HG03108 (cell line): Measurements from ENCODE around the gene MGAT5.
A peak's percentile ranks its signal among the peaks of the same experiment; 100 is the strongest.

Source experiments
- ATAC-seq: cut with Tn5 transposase; IDR thresholded peaks from one replicate; pipeline ENCODE4 v1.9.1; 2021; ENCODE audit warnings: moderate library complexity; ENCODE audit not compliant: unreplicated experiment

The MGAT5 gene

GRCh38 chr2:134299334-134299733 is 45.5 kb downstream of the MGAT5 start:
- no peak for ATAC-seq

DNA sequence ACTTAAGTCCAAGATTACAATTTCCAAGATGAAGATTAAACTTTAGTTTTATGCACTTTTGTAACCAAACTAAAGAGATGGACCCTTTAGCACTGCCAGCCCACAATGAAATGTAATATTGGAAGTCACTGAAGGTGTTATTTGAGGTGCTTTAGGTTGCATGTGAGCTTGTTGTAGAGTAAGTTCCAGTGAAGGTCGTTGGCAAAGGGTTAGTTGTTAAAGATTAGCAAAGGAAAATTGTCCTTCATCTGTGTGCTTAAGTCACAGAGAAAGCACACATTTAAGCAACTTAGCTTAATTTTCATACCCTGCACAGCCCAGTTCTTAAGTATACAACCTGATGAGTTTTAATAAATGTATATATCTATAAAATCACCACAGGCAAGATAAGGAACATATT is 46.7 kb downstream of the MGAT5 start:
- no peak for ATAC-seq

GRCh38 chr2:134301099-134301927 is 47.4 kb downstream of the MGAT5 start:
- ATAC-seq: no peak

DNA sequence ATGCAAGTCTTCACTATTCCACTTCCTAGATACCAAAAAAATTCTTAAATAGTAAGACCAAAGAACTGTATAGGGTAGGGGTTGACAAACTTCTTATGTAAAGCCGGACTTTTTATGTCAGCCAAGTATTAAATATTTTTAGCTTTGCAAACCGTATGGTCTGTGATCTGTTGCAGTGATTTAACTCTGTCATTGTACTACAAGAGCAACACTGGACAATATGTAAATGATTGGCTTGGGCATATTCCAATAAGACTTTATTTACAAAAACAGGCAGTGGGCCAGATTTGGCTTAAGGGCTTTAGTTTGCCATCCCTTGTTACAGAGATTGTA is 48.0 kb downstream of the MGAT5 start:
- ATAC-seq: no peak

DNA sequence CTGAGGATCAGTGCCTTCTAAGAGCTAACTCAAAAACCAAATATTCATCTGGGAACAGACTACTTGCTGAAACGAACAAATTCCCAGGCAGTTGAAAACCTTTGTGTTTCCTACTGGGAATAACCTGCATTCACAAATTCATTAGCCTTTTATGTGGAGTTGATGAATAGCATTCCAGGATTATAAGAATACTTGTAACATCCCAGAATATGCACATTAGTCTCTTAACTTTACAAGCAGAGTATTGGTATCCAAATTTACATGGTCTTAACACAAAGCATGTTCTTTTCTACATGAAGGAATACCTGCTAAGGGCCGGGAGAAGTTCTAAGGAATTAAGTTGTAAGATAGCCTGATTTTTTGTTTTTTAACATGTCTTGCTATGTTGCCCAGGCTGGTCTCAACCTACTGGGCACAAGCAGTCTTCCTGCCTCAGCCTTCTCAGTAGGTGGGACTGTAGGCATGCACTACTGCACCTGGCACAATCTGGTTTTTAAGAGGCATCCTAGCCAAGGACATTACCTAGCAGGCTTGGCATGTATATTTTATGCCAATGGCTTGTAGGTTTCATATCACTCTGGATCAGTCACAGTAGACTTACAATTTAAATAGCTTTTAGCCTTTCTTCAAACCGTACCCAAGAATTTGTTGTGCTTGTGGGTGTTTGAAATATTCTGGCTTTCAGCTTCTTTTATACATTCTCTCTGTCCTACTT is 50.7 kb downstream of the MGAT5 start:
- ATAC-seq: no peak

DNA sequence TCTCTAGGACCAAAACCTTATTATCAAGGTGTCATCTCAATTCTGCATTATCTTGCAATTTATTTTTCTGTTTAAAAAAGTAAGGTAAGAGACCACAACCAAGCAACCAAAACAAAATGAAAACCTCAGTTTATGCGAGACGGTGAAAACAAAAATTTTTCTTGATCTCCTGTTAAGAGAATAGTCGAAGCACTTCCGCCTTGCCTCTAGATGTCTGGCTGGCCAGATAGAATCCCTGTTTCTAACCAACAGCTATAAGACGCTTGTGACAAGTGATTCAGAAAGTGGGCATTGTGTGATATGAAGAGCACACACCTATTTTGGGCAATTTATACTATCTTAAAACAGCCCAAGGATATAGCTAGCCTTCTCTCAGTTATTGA is 51.2 kb downstream of the MGAT5 start:
- no peak for ATAC-seq

GRCh38 chr2:134306521-134306920 is 52.6 kb downstream of the MGAT5 start:
- ATAC-seq: no peak

DNA sequence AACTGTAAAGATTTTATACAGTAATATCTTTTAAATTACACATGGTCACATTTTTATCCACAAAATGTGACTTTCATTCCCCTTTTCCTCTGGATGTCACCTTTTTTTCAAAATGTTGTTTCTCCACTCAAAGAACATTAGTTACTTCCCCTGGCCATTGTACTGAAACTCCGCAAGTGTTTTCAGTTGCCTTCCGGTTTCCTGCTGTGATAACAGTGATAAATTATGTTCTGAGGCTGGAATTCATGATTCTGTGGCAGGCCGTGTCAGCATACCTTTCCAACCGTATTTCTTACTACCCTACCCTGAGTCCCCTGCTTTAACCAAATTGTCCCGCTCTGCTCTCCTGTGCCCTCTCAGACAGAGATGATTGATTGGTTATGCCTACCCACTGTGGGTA is 53.5 kb downstream of the MGAT5 start:
- no peak for ATAC-seq

DNA sequence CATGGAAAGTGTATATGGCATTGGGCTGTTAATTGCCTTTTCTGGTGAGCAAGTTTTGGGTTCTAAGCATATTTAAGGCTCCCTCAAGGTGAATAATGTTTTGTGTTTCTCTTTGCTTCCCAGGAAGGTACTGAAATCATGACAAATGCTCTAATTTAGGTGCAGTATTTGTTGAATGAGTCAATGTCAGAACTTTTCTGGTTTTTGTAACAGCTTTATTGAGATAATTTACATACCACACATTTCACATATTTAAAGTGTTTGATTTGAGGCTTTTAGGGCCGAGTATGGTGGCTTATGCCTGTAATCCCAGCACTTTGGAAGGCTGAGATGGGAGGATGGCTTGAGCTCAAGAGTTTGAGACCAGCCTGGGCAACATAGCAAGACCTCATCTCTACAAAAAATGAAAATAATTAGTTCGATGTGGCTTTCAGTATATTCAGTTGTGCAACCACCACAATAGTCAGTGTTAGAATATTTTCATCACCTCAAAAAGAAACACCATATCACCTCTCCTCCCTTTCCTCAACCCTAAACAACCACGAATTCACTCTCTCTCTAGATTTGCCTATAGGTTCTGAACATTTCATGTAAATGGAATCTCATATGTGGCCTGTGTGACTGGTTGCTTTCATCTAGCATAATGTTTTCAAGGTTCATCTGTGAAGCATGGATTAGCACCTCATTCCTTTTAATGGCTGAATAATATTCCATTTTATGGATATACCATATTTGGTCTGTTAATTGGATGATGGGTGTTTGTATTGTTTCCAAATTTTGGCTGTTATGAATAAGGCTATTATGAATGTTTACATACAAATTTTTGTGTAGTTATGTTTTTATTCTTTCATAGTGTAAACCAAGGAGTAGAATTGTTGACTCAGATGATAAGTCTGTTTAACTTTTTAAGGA is 54.9 kb downstream of the MGAT5 start:
- no peak for ATAC-seq

DNA sequence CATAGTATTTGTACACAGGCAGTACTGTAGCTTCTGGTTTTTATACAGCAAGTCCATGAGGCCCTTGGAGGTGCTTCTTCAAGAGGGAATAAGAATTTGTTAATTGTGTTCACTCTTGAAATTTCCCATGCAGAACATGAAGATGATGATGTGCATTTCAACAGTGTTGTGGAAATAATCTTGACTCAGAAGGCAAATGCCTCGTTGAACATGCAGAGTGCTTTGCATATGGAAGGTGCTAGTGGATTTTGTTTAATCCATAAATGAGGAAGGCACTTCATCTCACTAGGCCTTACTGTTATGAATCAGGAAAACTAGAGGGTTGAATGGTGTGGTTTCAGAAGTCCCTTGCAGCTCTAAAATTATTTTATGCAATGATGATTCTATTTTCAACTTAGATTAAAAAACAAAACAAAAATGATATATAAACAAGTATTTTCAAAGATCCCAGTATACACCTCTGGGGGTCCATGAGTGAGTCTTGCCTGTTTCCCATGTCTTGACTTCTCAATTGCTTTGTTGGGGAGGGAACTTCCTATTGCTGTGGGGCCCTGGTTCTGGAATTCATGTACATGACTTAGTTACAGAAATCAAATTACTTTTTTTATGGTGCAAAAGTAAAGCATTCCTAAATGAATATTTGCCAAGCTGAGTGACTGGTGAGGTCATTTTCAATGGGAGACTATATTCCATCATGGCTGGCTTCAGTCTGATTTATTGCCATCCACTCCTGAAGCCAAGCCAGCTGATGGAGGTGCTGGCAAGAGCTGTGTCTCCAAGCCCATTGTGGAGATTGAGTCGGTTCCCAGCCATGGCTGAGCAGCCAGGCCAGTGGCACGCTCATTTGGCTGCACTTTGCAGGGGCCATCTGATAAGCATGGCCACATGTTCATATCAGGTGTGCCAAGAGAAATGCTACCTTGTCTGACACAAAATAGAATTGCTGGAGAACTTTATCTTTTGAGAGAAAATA is 56.5 kb downstream of the MGAT5 start:
- ATAC-seq: no peak

DNA sequence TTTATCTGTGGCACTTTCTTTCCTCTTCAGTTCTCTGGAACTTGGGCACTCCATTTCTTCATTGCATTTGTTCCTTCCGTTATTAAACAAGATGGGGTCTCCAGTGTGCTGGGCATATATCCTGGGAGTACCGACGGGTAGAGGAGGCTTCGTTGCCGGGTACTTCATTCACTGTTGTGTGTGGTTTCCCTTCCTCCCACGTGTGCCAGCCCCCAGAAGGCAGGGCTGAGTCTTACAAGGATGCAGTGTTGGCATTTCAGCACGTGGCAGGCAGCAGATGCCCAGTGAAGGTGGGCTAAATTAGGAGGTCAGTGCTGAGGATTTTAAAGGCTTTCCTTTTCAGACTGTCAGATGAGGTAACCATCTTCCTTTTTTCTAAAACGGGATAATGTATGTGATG is 58.6 kb downstream of the MGAT5 start:
- ATAC-seq: no peak

DNA sequence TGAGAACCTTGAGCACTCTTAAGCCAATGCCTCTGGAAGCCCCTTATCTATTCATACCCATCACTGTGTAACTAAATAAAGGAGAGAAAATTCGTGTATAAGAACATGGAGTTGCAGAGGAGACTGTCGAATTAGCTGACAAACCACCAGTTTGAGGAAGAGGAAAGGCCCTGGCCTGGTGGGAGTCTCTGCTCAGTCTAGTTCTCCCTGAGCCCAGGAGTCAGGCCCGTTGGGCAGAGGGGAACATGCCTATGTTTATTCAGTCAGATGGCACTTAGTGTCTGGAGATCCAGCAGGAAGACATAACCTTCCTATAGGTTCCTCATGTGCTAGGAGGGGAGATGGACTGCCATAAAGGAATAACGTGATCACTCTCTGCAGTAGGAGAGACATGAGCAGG is 60.3 kb downstream of the MGAT5 start:
- ATAC-seq: no peak

DNA sequence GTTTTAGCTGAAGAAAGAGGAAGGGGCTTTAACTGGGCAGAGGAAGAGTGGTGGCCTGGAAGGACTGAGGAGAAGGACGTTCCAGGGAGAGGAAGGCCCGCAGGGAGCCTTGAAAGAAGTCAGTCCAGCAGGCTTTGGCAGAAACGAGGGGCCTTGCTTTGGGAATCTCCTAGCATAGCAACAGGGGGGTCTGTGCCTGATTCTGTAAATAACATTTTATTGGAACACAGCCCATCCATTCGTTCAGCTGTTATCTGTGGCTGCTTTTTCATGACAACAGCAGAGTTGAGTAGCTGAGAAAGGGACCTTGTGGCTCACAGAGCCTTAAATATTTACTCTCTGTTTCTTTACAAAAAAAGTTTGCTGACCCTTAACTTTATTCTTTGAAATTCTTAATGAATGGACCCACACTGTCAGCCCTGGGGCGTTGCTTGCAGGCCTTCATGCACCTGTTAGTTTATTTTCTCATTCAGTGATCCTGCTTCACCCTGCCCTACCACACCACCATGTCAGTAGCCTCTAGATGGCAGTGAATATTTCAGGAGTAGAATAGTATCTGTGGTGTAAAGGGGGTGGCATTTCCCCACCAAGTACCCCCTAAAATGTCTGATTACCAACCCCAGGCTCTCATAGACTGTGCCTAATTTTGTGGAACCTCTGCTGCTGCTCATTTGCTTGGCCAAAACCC is 61.0 kb downstream of the MGAT5 start:
- ATAC-seq: no peak

DNA sequence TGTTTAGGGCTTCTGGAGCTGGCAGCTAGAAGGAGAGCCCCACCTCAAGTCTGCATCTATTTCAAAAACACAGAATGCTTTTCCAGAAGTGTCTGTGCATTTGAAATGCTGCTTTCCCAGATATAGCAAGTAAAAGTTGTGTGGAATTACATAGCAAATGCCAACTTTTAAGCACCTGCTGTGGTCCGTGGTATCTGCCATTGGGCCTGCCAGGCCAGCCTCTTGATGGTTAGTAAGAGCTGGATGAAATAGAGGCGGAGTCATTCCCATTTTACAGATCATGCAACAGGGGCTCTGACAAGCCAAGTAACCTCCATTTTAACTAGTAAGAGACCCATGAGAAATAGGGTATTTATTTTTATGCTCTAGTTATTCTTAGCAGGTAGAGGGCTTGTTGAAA is 61.6 kb downstream of the MGAT5 start:
- ATAC-seq: no peak

- ATAC-seq: no peak
These were observed 65.9 kb downstream of the MGAT5 start for GRCh38 chr2:134319596-134320254.

GRCh38 chr2:134320930-134321329 is 67.1 kb downstream of the MGAT5 start:
- no peak for ATAC-seq

DNA sequence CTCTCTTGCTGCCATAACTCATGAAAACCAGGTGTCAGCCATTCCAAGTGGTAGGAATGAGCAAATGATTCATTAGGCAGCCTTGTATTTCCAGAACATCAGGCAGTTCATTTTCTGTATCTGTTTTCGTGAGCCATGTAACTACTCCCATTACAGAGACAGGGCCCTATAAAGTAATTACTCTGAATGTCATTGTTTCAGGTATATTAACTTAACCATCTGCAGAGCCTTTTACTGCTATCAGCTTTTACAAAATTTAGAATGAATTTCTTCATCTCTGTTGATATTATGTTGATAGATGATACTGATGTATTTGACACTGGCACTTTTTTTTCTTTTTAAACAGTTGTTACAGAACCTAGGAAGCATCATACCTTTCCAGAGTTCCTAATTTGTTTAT is 69.9 kb downstream of the MGAT5 start:
- no peak for ATAC-seq

GRCh38 chr2:134324430-134324829 is 70.6 kb downstream of the MGAT5 start:
- no peak for ATAC-seq

DNA sequence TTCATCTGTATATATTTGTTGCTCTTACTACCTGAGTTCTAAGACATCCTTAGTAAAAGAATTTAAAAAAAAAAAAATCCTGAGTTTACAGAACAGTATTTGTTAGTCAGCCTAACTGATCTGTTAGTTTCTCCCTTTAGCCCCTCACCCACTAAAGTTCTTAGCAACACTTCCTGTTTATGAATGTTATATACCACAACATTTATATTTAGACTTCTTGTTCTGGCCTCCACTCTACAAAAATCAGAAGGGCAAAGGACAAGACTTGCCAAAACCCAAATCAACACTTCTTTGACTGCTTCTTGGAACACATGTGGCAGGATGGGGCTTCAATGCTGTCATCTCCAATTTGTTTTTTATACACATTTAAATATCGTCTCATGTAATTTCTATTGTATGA is 71.1 kb downstream of the MGAT5 start:
- peak; percentile 78 for ATAC-seq
